ENCODE data around the gene C4BPB.
"Not testable (repeated sequence)": the region's sequence is repeated elsewhere in the genome, so short reads cannot be mapped to it uniquely, and the experiment has no call there.

Gene C4BPB, protein sequence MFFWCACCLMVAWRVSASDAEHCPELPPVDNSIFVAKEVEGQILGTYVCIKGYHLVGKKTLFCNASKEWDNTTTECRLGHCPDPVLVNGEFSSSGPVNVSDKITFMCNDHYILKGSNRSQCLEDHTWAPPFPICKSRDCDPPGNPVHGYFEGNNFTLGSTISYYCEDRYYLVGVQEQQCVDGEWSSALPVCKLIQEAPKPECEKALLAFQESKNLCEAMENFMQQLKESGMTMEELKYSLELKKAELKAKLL

DNA sequence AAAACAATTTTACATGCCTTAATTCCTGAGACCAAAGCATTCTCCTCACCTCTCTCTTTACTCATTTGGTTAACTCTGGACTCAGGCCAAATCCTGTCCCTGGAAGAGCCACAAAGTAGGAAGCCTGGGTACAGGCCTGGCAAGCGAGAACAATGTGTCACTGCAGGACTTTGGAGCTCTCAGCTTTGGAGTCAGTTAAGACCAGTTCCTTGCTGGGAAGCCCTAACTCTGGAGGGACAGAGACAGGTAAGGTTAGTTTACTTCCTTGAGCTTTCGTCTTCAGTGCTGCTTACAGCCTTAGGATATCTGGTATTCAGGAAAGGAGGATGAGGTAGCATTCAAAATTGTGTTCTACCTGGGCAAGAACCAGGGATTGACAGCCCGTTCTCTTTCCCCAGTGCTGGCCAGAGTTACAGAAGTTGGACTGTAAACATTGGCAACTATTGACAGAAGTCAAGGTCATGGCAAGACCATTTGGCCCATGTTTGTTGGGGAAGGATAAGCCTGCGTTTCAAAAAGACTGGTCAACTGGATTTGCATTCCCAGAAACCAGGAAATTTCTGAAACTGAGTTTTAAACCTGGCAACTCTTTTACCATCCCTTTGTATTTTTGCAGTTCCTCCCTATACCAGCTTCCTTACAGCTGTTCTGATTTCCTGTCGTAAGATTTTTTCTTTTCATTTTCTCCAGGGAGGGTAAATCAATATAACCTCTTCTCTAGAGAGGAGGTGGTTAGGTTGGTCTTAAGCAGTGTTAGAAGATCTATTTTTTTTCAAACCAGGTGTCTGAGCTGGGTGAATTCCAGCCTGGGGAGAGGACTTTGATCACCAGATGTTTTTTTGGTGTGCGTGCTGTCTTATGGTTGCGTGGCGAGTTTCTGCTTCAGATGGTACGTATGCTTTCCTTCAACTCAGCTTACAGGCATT, at the start of gene C4BPB:
Gene C4BPB, plus strand, starts transcription at position 160 of the 926 bp plus-strand sequence. Its CDS starts 672 bp downstream, at position 832.
- DNase-seq (ENCODE audit: low read depth in 2 of 2) = no peak

DNA sequence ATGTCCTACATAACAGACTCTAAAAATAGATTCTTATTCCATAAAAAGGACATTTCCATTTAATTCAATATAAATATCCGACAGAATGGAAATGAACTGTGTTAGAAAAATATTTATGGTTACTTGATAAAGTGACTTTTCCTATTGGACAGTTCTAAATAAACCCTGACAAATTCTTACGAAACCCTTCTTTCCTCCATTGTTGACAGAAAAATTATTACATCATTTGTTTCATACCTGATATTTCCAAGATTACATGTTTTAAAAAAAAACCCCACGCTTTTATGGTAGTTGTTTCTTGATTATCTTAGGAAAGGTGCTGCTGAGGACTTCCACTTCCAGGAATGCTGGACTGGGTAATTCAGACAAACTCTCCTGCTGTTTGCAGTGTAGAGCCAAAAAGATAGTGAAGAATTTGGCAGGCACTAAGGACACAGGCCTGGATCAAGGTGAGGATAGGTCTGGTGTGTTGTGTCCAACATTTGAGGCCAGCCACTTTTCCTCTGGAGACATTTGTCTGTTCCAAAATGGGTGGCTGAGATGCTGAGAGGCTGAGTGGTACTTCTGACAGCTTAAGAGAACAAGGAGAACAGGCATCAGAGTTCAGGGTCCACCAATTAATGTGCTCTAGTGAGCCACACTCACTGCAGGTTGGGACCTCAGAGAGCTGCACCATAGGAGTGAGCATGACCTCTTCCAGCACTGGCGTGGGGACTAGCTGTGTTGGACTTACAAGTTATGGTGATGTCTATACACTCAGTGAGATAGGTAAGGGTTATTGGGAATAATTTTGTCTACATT, 49.1 kb upstream of the C4BPB start:
- no peak for DNase-seq (ENCODE audit: low read depth in 2 of 2)

DNA sequence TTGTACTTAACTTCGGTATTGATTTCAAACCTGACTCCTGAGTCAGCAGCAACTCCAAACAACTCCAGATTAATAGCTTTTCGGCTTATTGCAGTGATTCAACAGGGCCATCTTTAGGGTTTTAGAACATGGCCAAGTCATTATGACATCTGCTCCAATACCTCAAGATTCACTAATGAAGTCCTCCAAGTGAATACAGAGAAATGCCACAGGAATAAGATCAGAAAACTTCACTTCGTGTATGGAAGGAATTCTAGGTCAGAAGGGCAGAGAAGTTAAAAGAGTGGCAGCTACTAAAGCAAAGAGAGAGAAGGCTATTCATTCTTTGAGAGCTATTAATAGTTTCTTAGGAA, 48.5 kb upstream of the C4BPB start:
- no peak for DNase-seq (ENCODE audit: low read depth in 2 of 2)

DNA sequence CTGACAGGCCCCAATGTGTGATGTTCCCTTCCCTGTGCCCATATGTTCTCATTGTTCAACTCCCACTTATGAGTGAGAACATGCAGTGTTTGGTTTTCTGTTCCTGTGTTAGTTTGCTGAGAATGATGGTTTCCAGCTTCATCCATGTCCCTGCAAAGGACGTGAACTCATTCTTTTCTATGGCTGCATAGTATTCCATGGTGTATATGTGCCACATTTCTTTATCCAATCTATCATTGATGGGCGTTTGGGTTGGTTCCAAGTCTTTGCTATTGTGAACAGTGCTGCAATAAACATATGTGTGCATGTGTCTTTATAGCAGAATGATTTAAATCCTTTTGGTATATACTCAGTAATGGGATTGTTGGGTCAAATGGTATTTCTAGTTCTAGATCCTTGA, 47.3 kb upstream of the C4BPB start:
- DNase-seq (ENCODE audit: low read depth in 2 of 2) = not testable (repeated sequence)

DNA sequence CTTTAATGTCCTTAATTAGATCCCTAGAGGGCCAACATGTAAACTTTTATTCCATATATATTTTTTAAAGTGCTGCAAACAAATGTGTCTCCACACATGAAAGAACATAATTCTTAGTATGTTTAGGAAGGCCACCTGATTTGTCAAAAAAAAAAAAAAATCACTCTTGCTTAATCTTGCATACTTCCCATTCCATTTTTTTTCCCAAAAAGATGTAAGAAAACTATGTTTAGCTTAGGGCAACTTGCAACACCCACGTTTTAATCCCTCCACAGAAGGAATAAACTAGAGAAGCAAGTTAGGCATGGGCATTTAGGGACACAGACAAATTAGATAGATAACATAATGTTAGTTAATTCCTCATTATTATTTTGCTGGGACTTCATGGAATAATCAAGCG, 43.2 kb upstream of the C4BPB start:
- no peak for DNase-seq (ENCODE audit: low read depth in 2 of 2)

DNA sequence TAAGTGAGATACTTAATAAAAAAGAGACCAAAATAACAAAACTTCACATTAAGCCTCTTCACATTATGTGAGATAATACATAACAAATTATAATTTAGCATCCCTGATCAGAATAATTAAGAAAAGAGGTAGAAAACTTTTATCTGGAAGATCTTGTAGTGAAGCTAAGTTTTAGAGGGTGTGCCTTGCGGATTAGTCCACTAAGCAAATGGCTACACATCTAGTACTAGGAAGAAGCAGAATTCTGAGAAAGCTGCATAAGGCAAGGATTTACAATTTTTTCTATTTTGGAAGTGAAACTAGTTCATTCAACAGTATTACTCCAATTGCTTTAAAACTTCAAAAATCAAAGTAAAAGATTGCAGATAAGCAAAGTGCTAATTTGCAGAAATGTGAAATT, 41.2 kb upstream of the C4BPB start:
- no peak for DNase-seq (ENCODE audit: low read depth in 2 of 2)

DNA sequence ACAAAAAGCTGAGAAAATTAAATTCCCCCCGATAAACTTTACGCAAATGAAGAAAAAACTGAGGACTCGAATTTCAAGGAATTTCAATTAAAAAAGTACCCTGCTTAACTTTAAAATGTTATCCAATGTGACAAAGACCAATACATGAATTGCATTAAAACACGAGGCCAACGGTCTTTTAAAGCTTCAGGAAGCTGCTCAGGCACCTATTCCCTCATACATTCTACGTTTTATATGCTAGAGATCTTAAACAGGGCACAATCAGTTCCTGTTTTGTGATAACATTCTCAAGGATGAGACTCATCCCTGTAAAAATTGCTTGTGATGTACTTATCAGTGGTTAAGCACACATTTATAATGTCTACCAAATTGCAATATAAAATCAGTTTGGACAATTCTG, 40.6 kb upstream of the C4BPB start:
- DNase-seq (ENCODE audit: low read depth in 2 of 2) = no peak

DNA sequence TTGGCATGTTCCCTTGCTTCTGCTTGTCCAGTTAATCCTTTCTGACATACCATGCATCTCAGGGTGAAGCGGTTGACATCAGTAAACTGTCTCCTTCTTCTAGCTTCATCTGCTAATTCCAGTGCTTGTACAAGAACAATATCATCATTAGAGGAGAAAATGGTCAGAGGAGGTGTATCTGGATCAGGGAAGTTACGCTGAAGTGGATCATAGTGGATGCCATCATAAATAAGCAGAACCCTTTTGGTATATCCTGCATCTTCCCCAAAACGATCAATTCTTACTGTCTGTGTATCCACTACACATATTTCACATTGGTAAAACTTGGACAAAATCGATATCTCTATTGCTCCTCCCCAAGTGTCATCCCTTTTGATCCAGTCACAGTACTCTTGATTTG, 39.6 kb upstream of the C4BPB start:
- no peak for DNase-seq (ENCODE audit: low read depth in 2 of 2)

DNA sequence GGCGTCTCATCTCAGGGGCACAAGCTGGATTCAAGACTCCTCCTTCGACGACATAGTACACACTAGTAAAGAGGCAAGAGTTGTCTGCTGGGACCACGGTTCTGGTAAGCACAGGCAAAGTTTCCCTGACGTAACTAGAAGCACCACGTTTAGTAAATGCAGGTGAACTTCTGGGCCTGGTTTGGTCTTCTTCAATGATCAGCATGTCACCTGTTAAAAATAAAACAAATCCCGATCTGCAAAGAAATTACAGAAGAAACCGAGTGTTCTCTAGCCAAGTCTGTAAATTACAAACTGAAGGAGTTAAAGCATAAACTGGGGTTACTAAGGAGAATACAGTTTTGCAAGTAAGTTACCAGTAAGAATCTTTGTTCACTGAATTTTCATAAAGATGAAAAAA, 39.1 kb upstream of the C4BPB start:
- DNase-seq (ENCODE audit: low read depth in 2 of 2) = no peak

DNA sequence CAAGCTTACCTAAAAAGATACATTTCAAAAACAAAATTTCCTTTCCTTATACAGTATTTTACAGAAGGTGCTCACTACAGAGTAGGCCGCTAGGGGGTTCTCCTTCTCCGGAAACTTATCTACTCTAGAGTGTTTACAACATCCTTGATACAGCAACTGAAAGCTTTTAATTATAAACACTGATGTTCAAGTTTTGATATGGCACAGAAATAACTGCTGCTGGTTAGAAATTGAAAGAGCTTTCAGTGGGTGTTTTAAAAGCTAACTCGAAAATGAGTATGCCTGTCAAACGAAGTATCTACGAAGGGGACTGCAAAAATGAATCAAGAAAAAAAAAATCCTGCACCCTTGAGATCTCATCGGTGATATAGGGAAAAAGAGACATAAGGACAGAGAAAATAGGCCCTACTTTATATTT, 38.7 kb upstream of the C4BPB start:
- DNase-seq (ENCODE audit: low read depth in 2 of 2) = no peak

DNA sequence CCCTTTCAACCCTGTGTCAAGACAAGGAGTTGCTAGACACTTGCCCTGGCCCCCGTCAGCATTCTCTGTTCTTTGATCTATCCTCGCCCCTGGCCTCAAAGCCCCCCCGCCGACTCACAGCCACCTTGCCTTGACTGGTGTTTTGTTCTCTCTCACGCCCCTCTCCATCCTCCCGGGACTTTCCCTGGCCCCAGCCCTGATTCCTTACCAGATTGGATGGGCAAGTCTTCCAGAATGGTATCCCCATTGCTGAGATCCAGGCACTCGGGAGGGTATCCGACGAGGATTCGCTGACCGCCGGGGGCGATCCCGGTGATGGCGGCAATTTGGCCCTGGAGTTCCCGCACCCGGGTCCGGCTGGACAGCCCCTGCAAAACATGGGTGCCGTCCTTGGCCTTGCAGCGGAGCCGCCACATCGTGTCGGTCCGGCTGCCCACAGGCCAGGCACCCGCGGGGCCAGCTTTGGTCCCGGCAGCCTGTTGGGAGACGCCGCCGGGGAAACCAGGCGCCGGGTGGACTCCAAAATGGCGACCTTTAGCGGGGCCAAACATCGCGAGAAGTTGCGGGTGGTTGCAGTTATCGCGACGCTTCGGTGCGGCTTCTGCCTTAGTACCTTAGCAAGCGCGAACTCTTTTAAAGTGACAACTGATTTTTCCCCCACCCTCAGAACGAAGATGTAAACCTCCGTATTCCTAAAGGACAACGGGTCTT, 38.0 kb upstream of the C4BPB start:
- DNase-seq (ENCODE audit: low read depth in 2 of 2) = peak; percentile 81

DNA sequence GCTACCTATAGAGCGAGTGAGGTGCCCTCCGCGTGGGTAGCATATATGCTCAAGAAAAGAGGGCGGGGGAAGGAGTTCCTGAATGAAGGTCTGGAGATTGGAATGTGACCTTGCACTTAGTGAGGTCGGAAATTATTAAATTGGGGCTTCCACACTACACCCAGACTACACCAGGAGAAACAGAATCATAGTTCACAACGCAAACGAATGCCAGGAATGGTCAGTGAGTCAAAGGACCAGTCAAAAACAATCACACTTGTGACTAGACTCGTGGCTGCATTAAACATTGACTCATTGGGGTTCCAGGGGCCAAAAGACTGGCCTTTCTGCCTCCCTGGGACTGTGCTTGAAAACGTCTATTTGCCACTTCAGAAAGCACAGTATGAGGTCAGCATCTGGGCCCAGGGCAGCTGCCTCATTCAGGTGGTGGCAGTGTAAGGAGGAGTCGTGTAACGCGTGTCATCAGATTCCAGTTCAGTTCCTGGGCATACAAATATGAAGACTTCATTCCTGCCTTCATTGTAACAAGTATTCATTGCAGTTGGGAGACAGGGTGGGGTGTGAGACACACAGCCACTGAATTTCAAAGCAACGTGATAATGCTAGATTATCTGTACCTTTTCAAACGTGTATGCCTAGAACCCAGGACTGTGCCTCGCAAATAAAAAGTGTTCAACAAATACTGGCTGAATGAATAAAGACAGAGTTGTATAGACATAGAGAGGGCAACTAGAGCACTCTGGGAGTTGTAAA, 37.3 kb upstream of the C4BPB start, which contains the start of gene YOD1:
Gene YOD1, minus strand, starts transcription at position 18 of the 753 bp plus-strand sequence. CDS start 178 bp downstream, outside the sequence.
- no peak for DNase-seq (ENCODE audit: low read depth in 2 of 2)

DNA sequence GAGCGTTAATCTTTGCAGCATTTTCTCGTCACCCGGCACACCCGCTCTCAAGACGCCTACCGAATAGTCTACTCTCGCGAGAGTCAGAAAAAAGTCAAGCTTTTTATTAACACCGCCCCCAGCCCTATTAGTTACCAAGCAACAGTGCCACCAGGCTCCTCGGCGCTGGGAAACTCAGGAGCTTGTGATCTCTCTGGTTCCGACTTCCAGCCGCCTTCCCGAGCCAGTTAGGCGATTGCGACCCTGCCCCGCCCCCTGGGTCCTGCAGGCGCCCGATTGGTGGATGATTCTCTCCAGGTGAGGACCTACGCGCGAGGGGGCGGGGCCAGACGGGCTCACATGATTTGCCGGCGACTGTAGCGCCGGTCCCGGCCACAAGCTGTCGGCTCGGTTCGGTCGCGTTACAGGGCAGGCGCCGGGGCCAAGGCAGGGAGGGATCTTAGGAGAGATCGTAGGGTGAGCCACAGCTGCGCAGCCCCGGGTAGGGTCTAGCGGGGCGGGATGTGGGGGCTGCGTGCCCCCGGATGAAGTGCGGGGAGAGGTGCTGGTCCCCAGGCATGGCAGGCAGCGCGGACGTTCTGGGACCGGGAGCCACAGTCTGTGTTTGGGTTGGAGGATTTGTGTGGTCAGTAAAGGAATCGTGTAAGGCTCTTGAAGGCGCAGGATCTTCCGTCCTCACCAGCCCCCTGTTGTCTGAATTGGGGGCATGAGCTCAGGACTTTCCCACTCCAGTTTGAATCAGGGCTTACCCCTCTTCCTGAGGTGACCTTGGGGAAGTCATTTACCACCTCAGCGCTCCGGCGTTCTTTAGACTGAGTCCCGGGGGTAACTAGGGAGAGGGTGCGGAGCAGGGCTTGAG, 35.5 kb upstream of the C4BPB start, which contains the start of gene PFKFB2:
Gene PFKFB2, plus strand, starts transcription at position 365 of the 859 bp plus-strand sequence. CDS start 1,443 bp downstream, outside the sequence.
- peak; percentile 86 for DNase-seq (ENCODE audit: low read depth in 2 of 2)

DNA sequence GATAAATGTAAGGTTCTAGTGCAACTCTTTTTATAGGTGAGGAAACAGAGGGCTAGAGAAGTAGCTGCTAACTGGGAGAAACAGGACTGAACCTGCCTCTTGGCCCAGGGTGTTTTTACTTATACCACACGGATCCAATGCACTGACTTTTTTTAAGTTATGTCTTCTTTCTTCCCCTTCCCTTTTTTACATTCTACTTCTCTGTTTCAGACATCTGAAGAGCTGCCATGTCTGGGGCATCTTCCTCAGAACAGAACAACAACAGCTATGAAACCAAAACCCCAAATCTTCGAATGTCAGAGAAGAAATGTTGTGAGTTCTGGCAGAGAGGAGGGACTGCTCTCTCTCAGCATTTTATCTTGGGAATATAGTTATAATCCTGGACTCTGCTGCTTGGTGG, 34.2 kb upstream of the C4BPB start:
- no peak for DNase-seq (ENCODE audit: low read depth in 2 of 2)

DNA sequence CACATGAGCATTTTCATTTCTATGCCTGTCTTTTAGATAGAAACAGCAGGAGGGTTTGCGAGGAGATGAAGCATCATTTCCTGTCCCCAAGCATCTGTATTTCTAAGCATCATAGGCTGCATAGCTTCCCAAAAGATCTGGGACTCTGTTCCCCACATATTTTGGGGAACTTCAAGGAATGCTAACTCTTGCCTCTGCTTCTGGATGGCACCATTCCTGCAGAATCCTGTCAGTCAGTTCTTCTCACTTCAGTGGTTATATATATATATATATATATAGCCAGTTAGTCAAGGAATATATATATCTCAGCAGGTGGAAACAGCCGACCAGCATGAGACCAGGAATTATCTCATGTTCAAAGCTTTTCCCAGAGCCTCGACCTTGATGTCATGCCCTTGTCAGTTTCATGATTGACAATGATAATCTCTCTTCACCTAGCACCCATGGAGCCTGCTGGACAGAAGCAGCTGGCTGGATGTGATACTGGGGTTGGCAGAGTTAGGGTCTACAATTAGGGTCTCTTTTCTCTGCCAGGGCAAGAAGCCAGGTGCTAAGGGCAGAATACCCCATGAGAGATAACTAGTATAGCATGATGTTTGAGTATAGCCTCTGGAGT, 33.2 kb upstream of the C4BPB start:
- no peak for DNase-seq (ENCODE audit: low read depth in 2 of 2)

DNA sequence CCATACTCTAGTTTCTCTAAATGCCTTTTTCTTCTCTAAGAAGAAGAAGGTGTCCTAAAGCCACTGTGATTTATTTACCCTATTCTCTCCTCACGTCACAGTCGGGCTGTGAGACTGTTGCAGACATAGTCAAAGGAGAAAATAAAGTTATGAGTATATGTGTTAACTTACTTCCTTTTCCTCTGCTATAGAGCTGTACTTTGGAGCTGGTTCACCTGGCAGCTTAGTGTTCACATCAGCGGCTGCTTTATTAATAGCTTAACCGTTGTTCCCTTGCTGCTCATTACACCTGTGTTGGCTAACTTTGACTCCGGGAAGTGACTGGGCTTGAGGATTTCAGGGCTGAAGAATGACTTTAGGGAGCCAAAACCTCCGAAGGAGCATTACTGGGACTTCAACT, 32.0 kb upstream of the C4BPB start:
- no peak for DNase-seq (ENCODE audit: low read depth in 2 of 2)

DNA sequence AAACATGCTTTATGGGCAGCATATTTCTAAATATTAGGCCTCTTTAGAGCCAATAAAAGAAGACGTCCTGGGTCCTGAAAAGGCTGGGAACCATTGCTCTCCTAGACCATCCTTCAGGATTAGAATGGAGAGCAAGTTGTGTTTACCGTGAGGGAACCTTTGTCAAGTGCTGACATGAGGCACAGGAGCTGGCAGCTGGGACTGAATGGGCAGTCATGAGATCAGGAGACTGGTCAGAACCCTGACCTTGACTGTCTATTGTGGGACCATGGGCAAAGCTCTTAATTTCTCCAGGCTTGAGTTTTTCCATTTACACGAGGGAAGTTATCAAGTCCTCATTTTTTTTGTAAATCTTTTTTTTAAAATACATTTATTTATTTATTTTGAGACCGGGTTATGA, 30.4 kb upstream of the C4BPB start:
- no peak for DNase-seq (ENCODE audit: low read depth in 2 of 2)

DNA sequence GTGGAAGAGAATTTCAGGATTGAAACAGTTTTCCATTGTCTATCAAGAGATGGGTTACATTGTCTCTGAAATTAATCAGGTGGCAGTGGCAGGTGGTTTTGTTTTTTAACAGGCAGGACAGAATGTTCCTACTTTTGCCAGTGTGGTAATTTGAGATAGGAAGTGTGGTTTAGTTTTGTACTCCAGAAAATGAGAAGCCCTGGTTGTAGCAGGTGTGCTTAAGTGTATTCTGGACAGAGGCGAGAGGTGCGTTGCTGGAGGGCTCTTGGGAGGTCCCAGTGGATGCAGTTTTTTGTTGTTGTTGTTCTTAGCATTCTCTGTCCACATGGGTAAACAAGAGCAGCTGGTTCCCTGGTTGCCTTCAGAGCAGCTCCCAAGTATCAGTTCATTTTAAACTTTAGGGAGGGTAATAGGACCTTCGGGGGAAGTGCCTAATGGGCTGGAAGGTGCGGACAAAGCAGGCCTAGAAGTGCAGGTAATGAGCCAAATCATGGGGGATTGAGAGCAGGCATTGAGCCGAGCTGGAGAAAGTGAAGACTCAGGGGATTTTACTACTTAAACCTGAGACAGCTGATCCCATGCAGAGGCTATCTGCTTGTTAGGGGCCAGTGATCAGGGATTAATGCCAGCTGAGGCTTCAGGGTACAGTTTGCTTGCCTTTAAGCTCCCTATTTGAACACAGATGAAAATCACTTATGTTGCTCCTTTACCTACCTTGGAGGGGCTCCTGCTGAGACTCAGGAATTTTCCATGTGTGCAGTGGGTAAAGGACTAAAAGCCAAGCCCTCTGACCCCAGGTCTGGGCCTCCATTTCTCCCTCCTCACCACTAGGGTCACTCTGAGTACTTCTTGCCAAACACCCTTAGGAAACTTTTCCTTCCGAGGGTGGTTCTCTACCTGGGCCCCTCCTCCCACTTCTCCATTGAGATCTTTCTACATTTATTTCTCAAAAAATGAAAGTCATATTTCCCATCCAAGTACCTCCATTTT, 29.5 kb upstream of the C4BPB start:
- no peak for DNase-seq (ENCODE audit: low read depth in 2 of 2)

All from stimulated activated CD8-positive, alpha-beta memory T cell treated with anti-CD3 and anti-CD28 coated beads, Interleukin-15, amount 100 ng/mL, for 48 hours (primary cell).